Smooth muscle cell of the coronary artery (primary cell): ENCODE measurements around the gene NPFFR1. TPM values are rescaled to one million over a fixed set of nuclear protein-coding genes. Genes with fewer than 3 reads are reported as not detected.

Experiments
- total RNA-seq: library from RNA; depleted of rRNA; stranded (reverse); fragments of >200 nt; gene quantifications from 2 replicates; pipeline ENCODE4 v1.2.3, GENCODE V29; 2014; ENCODE audit warnings: low replicate concordance

Gene NPFFR1, protein sequence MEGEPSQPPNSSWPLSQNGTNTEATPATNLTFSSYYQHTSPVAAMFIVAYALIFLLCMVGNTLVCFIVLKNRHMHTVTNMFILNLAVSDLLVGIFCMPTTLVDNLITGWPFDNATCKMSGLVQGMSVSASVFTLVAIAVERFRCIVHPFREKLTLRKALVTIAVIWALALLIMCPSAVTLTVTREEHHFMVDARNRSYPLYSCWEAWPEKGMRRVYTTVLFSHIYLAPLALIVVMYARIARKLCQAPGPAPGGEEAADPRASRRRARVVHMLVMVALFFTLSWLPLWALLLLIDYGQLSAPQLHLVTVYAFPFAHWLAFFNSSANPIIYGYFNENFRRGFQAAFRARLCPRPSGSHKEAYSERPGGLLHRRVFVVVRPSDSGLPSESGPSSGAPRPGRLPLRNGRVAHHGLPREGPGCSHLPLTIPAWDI
- not detected in 2 replicates for total RNA-seq

DNA sequence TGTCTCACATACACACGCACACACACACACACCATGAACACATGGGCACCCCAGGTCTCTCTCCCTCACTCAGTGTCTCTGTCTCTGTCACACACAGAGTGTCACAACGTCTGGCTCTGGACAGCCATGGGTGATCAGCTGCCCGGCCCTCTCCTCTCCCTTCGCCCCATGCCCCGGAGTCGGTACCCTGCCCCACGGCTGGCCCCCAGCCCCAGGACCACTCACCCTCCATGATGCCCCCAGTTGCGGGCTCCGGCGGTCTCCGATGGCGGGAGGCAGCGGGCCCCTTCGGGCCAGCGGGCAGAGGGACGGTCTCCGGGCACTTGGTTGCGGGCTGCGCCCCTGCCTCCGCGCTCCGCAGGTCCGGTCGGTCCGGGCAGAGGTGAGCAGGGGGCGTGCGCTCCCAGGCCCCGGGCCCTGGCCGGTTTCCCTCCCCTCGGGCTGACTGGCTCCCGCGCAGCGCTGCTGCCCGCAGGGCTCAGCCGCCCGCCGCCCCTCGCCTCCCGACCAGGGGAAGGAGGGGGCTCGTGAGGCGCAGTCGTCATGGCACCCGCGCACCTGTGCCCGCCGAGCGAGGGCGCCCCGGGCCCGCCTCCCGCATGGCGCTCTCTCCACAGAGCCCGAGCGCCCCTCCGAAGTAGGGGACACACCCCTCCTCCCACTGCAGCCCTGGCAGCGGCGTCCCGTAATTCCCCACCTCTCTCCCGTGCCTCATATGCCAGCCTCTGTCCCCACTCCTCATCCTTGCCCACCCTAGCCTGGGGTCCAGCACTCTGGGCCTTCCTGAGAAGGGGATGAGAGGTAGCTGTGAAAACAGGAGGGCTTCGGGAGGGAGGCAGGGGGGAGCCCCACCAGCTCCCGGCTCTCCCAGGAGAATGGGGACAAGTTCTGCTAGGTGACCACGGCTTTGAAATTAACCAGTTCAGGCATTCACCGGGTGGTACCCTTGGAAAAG, at the start of gene NPFFR1:
TSS of gene NPFFR1 (minus strand) at position 560 of the 955 bp plus-strand sequence. CDS start at position 232, 328 bp downstream.

GRCh38 chr10:70233109-70233938, 50.5 kb downstream of the NPFFR1 start, which contains the start of gene PPA1:
Gene PPA1 (minus strand): TSS chr10:70233429. CDS start chr10:70233327, 102 bp downstream.

Other genes with a start within 250 kb of the NPFFR1 start
- 4.2 and 11.3 TPM in 2 replicates for gene MACROH2A2, start 231.2 kb downstream of the NPFFR1 start, total RNA-seq
- 4.8 and 10.4 TPM in 2 replicates for gene AIFM2, start 151.2 kb downstream of the NPFFR1 start, total RNA-seq
- gene TYSND1, start 137.3 kb downstream of the NPFFR1 start, total RNA-seq, result 4.4 and 7.6 TPM in 2 replicates
- gene SAR1A, start 113.5 kb downstream of the NPFFR1 start, total RNA-seq, result 186 and 239 TPM in 2 replicates
- 172 and 229 TPM in 2 replicates for gene PPA1, start 50.6 kb downstream of the NPFFR1 start, total RNA-seq
- gene LRRC20, start 98.6 kb upstream of the NPFFR1 start, total RNA-seq, result 4.7 and 7.4 TPM in 2 replicates
- gene EIF4EBP2, start 120.1 kb upstream of the NPFFR1 start, total RNA-seq, result 13.0 and 14.7 TPM in 2 replicates
- not detected in 2 replicates for gene NODAL, start 157.7 kb upstream of the NPFFR1 start, total RNA-seq
- 1.1 and 1.7 TPM in 2 replicates for gene PALD1, start 194.8 kb upstream of the NPFFR1 start, total RNA-seq